A549 treated with ZK216348 at 1 μM for 4 hours (cell line): ENCODE data around the gene TSPEAR. TPM values are rescaled to one million over a fixed set of nuclear protein-coding genes. Genes with fewer than 3 reads are reported as not detected.

Source experiments
- total RNA-seq: library from RNA; stranded (reverse); fragments of 200-300 nt; extraction: Qiagen RNA extraction; gene quantifications from 5 replicates; pipeline ENCODE4 v1.2.3, GENCODE V29; 2022; ENCODE audit warnings: low read depth

TSPEAR gene
- total RNA-seq: not detected in 5 replicates

GRCh38 chr21:44711327-44712202, at the start of gene TSPEAR:
Gene TSPEAR (minus strand): TSS chr21:44711572. CDS start chr21:44711514, 58 bp downstream.

DNA sequence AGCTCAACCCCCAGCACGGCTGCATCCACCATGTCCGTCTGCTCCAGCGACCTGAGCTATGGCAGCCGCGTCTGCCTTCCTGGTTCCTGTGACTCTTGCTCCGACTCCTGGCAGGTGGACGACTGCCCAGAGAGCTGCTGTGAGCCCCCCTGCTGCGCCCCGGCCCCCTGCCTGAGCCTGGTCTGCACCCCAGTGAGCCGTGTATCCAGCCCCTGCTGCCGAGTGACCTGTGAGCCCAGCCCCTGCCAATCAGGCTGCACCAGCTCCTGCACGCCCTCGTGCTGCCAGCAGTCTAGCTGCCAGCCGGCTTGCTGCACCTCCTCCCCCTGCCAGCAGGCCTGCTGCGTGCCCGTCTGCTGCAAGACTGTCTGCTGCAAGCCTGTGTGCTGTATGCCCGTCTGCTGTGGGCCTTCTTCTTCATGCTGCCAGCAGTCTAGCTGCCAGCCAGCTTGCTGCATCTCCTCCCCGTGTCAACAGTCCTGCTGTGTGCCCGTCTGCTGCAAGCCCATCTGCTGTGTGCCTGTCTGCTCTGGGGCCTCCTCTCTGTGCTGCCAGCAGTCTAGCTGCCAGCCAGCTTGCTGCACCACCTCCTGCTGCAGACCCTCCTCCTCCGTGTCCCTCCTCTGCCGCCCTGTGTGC, 14.1 kb downstream of the TSPEAR start, which contains the start of gene KRTAP10-12:
TSS of gene KRTAP10-12 (plus strand) at position 1 of the 639 bp plus-strand sequence. CDS start at position 31, 30 bp downstream.

DNA sequence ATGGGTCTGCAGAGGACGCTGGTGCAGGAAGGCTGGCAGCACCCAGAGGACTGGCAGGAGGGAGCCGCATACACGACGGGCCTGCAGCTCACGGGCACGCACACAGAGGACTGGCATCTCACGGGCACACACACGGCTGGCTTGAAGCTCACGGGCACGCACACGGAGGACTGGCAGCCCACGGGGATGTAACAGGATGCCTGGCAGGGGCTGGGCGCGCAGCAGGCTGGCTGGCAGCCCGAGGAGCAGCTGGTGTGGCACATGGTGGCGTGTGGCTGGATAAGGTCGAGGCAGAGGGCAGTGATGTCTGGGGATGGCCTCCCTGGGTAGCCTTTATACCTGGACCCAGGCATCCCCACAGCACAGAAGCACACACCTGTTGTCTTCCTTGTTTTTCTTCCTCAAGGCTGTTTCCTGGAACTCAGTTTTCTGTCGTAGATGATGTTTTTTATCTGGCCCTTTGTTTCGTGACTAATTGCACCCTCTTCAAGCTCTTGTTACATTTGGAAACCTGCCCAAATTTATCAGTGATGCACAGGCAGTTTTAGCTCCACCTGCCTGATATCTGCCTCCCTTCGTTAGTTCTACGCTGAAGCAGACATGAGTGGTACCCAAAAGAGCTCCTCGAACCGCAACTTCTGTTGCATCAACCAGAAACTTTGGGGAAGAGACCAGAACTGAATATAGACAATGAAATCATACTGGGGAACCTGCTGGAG, 29.4 kb downstream of the TSPEAR start, which contains the start of gene KRTAP12-1:
TSS of gene KRTAP12-1 (minus strand) at position 303 of the 719 bp plus-strand sequence. CDS start at position 263, 40 bp downstream.

GRCh38 chr21:44666401-44667320, 44.7 kb downstream of the TSPEAR start, which contains the start of gene KRTAP12-2:
Gene KRTAP12-2 (minus strand): TSS chr21:44666927. CDS start chr21:44666886, 41 bp downstream.

GRCh38 chr21:44657635-44658540, 53.5 kb downstream of the TSPEAR start, which contains the start of gene KRTAP12-3:
Gene KRTAP12-3 (plus strand): TSS chr21:44657932. CDS start chr21:44657980, 48 bp downstream.

DNA sequence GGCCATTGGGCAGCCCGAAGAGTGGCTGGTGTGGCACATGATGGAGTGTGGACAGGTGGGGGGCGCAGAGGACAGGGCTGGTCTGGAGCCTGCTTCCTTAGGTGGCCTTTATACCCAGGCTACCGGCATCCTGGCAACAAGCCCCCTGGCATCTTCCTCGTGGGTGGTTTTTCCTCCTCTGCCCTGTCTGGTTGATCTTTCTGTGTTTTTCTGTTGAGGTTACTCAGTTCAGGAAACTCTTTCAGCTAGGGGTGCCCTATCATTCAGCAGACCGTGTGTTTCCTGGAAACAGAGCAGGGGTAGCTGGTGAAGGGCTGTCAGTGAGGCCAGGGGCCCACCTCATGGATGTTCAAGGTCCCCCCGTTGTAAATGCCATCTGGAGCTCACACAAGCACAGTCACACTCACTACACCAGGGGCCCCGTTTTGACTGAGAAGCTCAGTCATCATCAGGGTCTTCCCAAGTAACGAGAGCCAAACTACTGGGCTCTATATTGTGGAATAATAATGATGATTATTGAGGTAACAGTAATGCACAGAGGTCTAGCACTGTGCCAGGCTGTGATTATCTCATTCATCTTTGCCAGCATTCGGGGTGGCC, 56.7 kb downstream of the TSPEAR start, which contains the start of gene KRTAP12-4:
TSS of gene KRTAP12-4 (minus strand) at position 84 of the 600 bp plus-strand sequence. CDS start at position 39, 45 bp downstream.

GRCh38 chr21:44646366-44647221, 64.8 kb downstream of the TSPEAR start, which contains the start of gene KRTAP10-11:
Gene KRTAP10-11 (plus strand): TSS chr21:44646414. CDS start chr21:44646459, 45 bp downstream.

GRCh38 chr21:44637018-44637850, 74.1 kb downstream of the TSPEAR start, which contains the start of gene KRTAP10-10:
Gene KRTAP10-10 (plus strand): TSS chr21:44637356. CDS start chr21:44637418, 62 bp downstream.

DNA sequence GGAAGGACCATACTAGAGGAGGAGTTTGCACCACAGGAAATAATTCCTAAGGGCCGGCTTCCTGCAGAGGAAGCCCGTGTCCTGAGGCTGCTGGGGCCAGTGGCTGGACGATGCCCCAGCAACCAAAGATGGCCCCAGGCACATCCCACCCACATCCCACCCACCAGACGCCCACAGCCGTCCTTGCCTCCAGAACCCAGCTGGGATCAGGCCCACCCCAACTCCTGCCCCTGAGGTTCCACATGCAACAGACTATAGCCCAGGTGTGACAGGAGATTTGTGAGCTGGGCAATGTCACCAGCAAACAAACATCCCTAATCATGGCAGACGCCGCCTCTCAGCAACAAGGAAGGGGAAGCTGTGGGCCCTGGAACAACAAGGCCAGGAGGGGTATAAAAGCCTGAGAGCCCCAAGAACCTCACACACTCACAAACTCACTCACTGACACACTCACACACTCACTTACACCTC, 84.7 kb downstream of the TSPEAR start, which contains the start of gene KRTAP10-9:
TSS of gene KRTAP10-9 (plus strand) at position 421 of the 471 bp plus-strand sequence. CDS start 79 bp downstream, outside the sequence.

DNA sequence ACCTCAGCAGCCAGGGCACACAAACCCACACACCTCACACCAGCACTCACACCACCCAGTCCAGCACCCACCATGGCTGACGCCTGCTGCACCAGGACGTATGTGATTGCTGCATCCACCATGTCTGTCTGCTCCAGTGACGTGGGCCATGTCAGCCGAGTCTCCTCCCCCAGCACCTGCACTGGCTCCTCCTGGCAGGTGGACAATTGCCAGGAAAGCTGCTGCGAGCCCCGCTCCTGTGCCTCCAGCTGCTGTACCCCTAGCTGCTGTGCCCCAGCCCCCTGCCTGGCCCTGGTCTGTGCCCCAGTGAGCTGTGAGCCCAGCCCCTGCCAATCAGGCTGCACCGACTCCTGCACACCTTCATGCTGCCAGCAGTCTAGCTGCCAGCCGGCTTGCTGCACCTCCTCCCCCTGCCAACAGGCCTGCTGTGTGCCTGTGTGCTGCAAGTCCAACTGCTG, 99.3 kb downstream of the TSPEAR start, which contains the start of gene KRTAP10-8:
TSS of gene KRTAP10-8 (plus strand) at position 51 of the 458 bp plus-strand sequence. CDS start at position 73, 22 bp downstream.

DNA sequence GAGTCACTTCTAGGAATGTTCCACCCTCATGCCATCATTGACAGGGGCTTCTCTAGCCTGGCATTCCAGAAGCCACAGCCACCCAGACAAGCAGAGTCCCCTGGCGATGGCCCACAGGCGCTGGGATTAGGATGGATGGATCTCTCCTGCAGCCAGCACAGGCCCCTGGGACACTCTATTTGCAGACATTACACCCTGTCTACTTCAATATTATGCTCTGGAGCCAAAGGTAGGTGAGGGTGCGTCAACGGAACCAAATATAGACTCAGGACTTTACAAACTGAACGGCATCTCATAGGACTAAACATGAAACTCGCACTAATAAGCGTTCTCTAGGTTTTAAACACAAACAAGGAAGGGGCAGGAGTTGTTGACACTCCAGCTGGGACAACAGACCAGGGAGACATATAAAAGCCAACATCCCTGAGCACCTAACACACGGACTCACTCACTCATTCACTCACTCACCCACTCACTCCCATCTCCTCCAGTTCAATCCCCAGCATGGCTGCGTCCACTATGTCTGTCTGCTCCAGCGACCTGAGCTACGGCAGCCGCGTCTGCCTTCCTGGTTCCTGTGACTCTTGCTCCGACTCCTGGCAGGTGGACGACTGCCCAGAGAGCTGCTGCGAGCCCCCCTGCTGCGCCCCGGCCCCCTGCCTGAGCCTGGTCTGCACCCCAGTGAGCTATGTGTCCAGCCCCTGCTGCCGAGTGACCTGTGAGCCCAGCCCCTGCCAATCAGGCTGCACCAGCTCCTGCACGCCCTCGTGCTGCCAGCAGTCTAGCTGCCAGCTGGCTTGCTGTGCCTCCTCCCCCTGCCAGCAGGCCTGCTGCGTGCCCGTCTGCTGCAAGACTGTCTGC, 111.0 kb downstream of the TSPEAR start, which contains the start of gene KRTAP10-7:
TSS of gene KRTAP10-7 (plus strand) at position 480 of the 861 bp plus-strand sequence. CDS start at position 505, 25 bp downstream.

DNA sequence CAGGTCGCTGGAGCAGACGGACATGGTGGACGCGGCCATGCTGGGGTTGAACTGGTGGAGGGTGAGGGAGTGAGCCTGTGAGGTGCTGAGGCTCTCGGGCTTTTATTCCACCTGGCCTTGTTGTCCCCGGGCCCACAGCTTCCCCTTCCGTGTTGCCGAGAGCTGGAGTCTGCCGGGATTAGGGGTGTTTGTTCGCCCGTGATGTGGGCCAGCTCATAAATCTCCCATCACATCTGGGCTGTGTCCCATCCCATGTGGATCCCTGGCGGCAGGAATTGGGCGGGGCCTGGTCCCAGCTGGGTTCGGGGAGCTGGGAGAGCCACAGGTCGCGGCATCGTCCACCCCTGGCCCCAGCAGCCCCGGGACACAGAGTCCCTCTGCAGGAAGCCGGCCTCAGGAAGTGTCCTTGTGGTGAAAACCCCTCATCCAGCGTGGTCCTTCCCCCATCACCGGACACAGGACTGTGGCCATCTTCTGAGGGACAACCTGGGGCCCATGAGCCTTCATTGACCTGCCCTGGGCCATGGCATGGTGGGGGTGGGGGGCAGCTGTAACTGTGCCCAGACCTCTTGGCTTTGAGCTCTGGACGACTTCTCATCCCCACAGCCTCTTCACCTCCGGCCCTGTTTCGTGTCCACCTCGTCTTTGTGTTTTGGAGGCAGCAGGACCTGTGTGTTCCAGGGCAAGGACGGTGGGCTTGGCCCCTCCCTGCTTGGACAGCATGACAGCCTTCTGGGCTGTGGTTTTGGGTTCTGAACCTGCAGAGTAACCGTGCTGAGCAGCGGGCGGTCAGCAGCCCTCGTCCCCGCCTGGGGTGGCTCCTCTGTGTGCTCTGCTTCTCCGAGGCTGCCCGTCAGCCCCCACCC, 118.7 kb downstream of the TSPEAR start, which contains the start of gene KRTAP10-6:
TSS of gene KRTAP10-6 (minus strand) at position 60 of the 866 bp plus-strand sequence. CDS start at position 39, 21 bp downstream.

GRCh38 chr21:44580231-44580821, 131.0 kb downstream of the TSPEAR start, which contains the start of gene KRTAP10-5:
Gene KRTAP10-5 (minus strand): TSS chr21:44580604. CDS start chr21:44580578, 26 bp downstream.

